Measurements from ENCODE around the gene UPF2.

The UPF2 gene

DNA sequence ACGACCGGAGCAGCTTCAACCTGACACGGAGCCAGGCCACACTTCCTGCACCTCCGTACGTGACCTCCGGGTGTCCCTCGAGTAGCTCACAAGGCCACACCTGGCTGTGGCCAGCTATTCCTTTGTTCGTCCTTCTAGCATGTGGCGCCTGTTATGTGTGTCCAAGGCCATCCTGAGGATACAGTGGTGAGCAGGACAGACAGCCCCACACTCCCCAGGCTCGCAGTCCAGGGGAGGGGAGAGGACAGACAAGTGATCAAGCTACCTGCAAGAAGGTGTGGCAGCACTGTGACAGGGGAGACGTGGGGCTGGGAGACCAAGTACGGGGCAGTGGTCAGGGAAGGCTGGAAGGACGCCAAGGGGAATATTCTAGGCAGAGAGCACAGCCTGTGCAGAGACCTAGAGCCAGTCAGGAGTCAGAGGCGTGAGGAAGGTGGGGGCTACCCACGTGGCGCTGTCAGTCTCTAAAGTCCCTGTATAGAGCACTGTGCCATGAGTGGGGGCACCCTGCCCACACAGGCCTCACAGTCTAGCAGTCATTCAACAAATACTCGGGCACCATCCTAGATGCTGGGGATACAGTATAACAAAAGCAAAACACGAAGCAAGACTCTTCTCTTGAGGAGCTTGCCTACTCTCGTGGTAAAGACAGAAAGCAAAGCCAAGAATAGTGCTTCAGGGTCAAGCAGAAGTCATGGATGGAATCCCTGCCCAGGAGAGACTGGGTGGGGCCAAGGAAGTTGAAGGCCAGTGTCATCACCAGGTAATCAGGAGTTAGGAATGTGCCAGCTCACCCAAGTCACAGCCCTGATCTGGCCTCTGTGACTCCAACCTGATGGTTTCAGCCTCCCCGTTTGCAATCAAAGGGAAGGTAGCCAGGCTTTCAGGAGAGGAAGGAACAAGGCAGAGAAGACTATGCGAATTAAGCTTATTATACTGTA, 160.9 kb downstream of the UPF2 start:
- DNase-seq (ENCODE audit: low read depth), result no peak

DNA sequence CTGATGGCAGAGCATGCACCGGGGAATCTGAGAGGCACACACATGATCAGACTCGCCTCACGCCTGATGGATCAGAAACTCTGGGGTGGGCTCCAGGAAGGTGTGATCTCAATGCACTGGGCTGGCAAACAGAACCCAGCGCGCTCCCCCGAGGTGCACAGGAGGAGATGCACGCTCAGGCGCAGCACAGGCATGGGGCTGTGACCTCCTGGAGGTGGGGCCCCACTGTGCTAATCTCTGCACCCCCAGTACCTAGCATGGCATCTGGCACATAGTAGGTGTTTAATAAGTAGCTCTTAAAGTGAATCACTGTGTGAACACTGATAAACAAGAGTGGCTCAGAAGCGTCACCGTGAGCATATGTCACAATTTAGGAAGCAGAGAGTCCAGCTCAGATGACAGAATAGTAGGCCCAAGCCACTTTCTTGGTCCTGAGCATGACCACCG, 161.6 kb downstream of the UPF2 start:
- DNase-seq (ENCODE audit: low read depth), result no peak

DNA sequence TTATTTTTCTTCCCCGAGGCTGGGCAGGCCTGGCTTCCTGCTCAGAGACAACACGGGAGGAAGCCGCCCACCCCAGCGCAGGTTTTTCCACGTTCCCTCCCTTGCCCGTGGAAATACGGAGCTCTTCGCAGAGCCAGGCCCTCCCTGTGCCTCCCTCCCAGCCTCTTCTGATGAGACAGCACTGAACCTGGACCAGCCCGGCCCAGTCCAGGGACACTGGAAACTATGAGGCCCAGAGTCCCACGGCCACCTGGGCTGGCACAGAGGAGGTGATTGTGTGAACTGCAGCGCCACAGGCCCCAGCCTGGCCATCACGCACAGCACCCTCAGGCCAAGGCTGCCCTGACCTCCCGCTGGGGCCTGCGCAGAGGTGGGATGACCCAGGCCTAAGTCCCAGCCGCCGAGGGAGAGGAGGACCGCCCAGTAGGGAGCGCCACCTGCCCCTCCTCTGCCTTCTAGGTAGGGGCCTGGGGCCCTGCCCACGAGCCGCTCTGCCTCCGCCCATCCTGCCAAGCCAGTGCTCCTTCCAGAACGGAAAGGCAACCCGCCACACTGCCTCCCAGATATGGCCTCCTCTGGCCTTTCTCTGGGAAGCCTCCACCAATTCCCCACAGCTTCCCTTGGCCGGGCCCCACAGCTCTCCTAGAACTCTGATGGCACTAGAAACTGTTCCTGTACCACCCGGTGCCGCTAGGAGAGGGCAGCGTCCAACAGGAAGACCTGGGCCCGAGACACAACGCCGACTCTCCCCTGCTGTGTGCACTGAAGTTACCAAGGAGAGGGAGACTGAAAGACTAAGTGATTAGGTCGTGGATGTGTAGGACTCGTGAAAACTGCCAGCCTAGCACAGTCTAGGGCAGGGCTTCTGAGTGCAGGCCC, 162.2 kb downstream of the UPF2 start:
- no peak for DNase-seq (ENCODE audit: low read depth)

DNA sequence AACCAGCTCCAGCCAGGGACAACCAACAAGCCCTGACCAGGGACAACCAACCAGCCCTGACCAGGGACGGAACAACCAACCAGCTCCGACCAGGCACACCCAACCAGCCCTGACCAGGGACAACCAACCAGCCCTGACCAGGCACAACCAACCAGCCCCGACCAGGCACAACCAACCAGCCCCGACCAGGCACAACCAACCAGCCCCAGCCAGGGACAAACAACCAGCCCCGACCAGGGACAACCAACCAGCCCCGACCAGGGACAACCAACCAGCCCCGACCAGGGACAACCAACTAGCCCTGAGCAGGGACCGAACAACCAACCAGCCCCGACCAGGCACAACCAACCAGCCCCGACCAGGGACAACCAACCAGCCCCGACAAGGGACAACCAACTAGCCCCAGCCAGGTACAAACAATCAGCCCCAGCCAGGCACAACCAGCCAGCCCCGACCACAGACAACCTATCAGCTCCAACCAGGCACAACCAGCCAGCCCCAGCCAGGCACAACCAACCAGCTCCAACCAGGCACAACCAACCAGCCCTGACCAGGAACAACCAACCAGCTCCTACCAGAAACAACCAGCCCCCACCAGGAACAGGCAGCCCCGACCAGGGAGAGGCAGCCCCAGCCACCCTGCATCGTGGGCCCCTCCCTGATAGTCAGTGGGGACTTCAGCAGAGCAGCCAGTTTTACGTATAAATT, 163.1 kb downstream of the UPF2 start:
- DNase-seq (ENCODE audit: low read depth), result no peak

DNA sequence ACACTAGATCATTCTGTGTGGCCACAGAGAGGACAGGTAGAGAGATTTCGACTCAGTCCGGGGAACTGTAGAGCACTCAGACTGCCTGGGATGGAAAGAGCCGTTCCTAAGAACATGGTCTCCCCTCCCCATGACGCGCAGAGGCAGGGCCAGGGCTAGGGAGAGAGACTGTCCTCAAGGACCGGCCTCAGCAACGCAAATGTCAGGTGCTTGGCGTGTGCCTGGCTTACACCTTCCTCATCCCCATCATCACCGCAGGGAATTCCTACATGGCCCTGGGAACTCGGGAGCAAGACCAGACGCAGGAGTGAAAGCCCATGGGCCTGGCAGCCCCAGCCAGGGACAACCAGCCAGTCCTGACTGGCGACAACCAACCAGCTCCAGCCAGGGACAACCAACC, 163.8 kb downstream of the UPF2 start:
- DNase-seq (ENCODE audit: low read depth), result no peak

DNA sequence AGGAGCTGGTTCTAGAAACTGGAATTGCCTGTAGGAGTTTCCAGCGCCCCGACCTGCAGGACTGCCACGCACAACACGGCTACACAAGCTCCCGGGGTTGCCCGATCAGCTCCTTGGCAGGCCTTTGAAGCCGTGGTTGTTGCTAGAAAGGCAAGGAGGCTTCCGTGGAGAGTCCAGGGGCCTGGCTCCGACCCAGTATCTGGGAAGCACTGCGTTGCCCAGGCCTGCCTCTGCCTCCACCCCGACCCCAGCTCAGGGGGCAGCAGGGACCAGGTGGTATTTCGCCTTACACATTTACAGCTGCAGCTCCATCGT, 165.1 kb downstream of the UPF2 start:
- DNase-seq (ENCODE audit: low read depth), result no peak

DNA sequence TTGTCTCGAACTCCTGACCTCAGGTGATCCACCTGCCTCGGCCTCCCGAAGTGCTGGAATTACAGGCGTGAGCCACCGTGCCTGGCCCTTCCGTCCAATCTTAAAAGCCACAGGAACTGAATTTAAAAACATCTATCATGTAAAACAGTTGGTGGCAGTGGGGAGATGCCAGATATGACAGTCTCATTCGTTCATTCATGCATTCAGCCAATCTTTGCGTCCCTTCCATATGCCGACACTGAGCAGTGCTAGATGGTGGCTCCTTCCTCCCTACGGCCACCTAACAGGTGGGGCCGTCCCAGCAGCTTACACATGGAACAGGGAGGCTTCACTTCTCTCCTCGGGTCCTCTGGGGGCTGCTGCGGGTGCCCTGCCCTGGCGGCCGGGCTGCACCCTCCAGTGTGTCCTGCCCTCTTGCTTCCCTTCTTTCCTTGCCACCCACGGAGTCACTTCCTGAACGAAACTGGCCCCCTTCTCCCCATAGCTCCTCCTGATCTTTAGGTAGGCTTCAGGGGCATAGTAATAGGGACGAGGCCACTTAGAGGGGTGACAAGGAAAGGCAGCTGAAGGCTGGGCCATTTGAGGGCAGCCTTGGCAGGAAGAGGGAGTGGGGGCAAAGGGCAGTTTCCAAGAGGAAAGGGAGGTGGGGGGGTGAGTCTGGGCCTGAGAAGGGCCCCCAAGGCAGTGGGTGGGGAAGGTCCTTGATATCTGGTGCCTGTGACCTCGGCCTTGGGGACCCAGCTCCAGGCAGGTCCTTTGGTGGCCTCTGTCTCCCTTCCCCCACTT, 165.6 kb downstream of the UPF2 start:
- DNase-seq (ENCODE audit: low read depth), result no peak

DNA sequence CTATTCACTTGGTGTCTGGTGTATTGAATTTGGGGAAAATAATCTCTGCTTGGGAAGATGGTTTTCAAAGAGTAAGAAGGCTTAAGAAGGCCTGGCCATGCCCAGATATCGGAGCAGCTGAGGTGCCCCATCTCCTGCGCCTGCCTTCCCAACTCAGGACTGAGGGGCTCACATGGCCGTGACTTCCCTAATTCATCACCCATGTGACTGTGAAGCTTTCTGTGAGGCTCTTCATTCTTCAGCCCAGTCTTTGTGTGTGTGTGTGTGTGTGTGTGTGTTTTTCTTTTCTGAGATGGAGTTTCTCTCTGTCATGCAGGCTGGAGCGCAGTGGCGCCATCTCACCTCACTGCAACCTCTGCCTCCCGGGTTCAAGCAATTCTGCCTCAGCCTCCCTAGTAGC, 166.3 kb downstream of the UPF2 start:
- DNase-seq (ENCODE audit: low read depth), result no peak

DNA sequence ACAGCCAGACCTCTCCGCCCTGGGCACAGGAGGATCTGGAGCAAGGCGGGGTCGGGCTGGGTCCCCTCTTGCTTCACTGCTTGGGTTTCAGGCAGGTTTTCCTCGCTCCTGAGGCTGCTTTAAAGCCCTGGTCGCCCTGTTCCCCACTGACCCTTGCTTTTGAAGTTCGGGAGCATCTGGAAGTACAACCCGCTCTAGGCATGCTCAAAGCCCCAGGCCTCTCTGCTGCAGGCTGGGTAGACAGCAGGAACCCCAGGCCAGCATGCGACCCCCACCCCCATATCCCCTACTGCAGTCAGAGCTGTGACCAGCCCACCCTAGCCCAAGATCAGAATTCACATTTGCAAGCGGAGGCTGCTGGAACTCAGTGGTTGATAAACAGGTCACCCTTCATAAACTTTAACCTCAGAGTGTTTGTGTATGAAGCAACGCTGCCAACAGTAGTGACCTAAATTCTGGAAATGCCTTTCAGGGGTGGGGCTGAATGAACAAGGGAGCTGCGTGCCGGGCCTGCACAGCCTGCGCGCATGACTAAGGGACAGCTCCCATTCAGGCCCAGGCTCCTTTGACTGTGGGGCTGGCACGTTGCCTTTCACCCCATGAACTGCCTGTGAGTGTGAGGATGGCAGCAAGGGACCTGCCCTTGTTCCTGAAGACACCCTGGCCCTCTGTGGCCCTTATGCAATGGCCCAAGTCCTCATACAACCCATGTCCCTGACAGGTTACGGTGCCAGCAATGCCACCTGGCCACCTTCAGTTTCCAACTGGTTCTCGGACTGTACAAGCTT, 166.9 kb downstream of the UPF2 start:
- DNase-seq (ENCODE audit: low read depth), result no peak

DNA sequence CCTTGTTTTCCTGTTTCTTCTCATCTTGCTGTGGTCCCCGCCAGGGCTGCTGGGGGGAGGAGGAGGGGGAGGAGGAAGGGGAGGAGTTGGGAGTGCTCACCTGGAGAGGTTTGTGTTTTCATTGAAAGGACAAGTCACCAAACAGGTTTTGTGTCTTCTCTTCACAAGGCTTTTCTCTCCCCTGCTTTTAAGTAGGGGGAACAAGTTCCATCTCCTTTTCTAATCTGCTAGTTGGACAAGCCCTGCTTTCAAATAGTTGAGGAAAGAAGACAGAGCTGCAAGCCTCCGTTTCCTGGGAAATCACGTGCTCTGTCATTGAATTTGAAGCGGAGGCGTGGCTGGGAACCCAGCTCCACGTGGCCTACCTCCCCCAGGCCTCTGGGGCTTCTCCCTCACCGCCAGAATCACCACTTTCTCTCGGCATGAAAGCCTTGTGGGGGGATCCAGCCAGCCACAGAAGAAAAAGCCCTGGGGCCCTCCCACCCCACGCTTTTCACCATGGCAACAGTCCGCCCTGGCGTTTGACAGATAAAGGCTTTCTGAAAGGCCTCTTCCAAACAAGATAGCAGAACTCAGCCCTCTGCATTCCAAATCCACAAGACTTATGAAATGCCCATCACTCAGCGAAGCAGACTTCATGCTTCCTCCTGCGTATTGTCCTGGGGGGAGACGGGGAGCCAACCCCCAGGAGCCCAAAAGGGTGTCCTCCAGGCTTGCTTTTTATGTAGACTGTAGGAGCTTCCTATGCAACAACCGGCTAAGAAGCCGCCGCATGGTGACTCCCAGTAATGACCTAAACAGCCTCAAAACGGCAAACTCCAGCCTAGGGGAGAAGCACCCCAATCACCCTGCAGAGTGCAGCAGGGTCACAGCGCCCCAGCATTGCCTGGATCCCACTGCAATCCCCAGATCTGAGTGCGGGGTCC, 167.8 kb downstream of the UPF2 start:
- DNase-seq (ENCODE audit: low read depth), result no peak

DNA sequence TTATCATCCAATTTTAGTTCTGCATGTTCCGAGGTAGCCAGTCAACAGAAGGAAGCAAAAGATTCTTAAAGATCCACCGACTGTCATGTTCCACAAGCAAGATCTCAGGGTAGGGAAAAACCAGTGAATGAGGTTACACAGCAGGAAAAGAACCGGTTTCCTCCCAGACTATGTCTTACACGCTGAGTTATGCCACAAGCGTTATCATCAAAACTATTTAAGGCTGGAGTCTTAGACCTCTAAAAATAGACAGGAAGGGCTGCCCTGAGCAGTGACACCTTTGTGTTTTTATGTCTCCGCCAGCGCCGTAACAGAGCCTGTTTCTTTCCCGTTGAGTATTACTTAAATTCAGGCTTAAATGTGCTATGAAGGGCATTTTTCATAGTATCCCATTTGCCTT, 171.1 kb downstream of the UPF2 start:
- no peak for DNase-seq (ENCODE audit: low read depth)

DNA sequence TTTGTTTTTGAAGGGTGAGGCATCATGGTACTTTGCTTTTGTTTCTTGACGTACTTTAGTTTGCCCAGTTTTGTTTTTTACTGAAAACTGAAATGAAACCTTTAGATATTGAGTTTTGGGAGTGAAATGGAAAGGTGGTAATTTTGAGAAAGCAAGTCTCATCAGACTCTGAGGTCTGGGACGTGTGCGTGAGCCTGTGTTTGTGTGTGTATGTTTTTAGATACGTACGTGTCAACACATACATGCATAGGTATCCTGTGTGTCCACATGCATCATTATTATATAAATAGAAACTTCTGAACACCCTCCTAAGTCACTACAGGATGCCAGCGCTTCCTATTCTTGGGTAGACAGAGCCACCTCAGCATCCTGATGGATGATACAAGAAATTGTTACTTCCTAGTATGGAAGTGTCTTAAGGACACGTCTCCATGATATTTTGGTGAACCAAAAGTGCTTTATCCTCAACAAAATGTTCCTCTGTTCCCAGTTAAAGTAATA, 171.7 kb downstream of the UPF2 start:
- DNase-seq (ENCODE audit: low read depth), result no peak

DNA sequence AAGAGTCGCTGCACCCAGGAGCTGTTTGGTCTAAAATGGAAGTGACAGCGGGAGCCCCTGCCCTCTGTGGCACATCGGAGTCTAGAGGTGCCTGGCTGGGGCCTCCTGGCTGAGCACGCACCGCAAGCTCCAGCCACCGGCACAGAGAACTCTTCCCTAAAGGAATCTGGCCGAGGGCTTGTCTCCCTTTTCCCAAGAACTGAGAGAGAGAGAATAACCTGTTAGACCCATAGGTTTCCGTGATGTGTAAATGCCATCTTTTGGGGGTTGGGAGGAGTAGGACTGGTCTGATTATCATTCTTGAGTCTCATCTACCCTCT, 172.2 kb downstream of the UPF2 start:
- DNase-seq (ENCODE audit: low read depth), result no peak
